NCI-H748 (cell line): Measurements from ENCODE around the gene NAP1L4.

Experiments
- DNase-seq: peaks from one replicate; lab custom pipeline; 2025; ENCODE audit not compliant: unreplicated experiment; lab: John Stamatoyannopoulos, UW

Gene NAP1L4

GRCh38 chr11:2961080-2961479, 31.0 kb downstream of the NAP1L4 start:
- no peak for DNase-seq

DNA sequence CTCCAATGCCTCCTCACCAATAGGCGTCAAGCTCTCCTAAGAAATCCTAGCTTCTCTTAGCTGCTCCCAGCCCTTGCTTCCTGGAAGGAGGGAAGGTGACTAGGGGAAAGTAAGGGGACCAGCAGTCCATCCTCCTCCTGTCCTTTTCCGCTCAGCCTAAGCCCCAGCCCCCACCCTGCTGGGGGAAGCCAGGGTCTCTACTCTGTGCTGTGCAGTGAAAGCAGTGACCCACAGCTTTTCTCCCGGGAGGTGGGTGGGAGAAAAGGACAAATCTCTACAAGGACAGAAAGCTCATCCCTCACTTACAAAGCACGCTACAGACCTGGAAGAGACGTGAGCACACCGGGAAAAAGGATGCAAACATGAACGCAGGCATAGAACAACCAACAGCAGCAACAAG, 32.0 kb downstream of the NAP1L4 start:
- DNase-seq = no peak

- no peak for DNase-seq
These were observed 33.9 kb downstream of the NAP1L4 start for GRCh38 chr11:2958251-2958650.

DNA sequence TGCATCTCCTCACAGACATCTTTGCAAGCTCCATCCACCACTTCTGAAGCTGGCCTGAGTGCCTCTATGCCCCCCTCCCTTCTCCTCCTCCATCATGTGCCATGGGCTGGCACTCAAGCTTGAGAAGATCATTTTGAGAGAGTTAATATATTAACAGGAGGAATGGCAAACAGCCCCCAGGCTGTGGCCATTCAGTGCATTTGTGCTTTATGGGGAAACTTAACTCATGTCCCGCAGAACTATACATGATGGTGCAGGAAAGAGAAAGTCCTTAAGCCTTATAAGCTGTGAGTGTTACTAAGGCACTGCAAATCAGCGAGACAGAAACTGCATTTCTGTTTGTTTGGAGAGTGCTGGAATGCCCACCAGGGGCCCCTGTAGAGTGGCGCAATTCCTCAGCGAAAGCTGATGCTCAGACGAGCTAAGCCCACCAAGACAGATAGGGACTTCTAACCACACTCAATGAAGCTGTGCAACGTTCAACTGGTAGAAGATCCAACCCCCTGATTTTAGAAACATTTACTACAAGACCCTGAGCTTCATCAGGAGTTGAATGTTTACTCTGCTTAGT, 36.1 kb downstream of the NAP1L4 start:
- DNase-seq = no peak

DNA sequence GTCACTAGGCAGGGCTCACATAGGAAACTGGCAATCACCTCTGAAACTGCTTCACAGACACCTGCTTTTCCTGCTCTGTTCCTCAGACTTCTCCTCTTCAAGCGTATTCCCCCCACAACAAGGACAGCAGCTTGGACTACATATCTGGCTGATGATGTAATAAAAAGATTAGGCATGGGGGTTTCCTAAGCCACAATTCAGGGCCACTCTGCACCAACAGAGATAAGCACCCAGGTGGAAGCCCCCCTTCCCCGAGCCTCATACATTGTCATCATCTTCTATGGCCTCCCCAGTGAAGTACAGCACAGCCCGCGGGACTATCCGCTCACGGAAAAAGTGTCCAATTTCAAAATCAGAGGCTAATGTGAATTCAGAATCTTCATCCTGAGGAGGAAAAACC, 37.9 kb downstream of the NAP1L4 start:
- DNase-seq = no peak

DNA sequence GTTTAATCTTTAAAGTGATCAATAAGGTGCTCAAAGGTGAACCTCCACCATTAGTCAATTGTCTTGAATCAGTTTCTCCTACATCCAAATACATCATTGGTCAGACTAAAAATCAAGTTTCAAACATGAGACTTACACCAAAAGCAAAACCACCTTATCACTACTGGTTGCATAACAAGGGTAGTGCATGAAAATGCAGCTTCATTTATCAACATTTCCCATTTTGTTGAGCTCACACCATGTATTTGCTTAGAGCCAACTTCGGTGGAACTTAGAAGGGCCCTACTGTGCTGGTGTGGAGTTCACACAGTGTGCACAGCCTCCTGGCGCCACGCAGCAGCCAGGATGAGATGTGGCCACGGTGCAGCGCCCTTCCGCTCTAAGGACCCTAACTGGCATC, 39.8 kb downstream of the NAP1L4 start:
- no peak for DNase-seq

DNA sequence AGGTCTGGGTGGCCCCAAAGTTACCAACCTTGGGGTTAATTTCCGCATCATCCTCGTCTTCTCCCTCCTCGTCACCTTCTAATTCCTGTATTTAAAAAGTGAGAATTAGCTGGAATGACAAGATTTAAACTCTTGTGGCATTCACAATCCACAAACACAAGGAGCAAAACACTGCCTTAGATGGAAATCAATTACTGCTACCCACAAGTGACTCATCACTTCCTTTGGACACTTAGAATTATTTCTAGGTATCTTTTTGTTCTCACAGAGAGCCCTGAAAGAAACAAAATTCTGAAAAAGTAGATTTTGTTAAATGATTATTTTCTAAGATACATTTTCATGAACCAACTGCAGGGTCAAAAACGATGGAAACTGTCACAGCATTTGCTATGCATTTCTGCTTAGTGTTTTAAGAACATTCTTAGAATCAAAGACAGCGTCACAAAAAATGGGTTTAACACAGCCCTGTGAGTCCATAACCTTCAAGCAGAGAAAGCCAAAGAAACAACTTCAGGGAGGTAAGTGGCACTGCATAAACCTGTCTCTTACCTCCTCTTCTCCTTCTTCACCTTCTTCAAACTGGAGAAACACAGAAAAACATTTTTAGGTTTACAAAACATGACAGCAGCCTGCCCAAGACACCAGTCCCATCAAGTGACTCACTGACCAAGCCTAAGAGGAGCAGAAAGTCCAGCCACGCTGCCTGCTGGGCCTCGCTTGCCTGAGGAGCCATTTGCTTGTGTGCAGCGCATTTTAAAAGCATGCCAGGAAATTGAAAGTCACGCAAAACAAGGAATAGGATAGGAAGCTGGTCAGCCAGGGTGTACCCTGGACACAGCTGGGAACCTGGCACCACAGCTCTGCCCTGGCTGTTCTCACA, 40.7 kb downstream of the NAP1L4 start:
- no peak for DNase-seq

GRCh38 chr11:2950825-2951224, 41.3 kb downstream of the NAP1L4 start:
- DNase-seq = no peak

DNA sequence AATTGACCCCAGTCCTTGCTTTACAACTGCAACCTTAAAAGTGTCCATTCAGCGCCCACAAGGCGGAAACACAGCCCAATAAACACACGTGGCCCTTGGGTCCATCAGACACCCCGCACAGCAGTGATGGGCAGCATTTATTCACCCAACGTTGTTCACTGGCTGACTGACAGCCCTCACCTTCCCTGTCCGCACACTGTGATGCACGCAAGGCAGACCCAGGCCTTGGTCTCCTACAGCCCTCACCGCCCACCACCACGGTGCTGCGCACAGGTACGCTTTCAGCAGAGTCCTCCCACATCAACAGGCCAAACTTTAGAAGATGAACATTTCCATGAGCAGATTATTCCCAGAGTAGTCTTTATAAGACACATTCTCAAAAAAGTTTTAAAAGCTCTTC, 42.2 kb downstream of the NAP1L4 start:
- no peak for DNase-seq

- no peak for DNase-seq
These were observed 44.4 kb downstream of the NAP1L4 start for GRCh38 chr11:2947744-2948143.

GRCh38 chr11:2945757-2946287, 46.3 kb downstream of the NAP1L4 start:
- DNase-seq = no peak

- no peak for DNase-seq
These were observed 46.9 kb downstream of the NAP1L4 start for GRCh38 chr11:2945031-2945756.

DNA sequence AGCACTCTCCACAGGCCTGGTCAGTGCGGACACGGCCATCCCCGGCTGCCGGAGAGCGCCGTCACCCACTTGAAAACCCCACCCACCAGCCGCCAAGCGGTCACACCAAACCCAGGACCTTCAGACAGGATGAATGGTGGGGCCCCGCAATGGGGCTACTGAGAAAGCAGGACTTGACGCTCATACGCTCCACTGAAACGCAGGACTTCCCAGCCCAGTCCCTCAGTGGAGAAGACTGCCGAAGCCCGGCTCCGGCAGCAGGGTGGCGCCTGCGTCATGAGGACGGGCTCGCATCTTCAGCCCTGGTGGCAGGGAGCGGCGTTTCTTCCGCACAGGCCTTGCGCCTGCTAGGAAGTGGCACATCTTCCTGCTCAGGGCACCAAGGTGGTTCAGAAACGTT, 47.6 kb downstream of the NAP1L4 start:
- no peak for DNase-seq

DNA sequence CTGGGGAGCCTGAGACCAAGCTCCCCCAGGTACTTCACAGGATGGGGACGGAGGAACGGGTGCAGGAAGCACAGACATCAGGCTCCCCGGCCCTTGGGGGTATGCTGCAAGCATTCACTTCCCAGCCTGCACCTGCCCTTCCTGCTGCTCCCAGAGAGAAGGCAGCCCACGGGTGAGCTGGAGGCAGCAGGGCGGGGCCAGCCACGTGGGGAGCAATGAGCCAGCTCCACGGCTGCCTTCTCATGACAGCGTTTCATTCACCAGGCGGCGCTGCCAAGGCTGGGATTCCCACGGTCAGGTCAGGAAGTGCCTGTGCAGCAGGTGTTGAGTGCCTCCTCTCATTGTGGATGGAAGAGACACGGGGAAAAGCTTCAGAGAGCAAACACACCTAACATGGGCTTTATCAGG, 48.4 kb downstream of the NAP1L4 start:
- DNase-seq = peak; percentile 25

- no peak for DNase-seq
These were observed 49.0 kb downstream of the NAP1L4 start for GRCh38 chr11:2942872-2943710.

GRCh38 chr11:2942447-2942846, 49.7 kb downstream of the NAP1L4 start:
- DNase-seq = no peak

DNA sequence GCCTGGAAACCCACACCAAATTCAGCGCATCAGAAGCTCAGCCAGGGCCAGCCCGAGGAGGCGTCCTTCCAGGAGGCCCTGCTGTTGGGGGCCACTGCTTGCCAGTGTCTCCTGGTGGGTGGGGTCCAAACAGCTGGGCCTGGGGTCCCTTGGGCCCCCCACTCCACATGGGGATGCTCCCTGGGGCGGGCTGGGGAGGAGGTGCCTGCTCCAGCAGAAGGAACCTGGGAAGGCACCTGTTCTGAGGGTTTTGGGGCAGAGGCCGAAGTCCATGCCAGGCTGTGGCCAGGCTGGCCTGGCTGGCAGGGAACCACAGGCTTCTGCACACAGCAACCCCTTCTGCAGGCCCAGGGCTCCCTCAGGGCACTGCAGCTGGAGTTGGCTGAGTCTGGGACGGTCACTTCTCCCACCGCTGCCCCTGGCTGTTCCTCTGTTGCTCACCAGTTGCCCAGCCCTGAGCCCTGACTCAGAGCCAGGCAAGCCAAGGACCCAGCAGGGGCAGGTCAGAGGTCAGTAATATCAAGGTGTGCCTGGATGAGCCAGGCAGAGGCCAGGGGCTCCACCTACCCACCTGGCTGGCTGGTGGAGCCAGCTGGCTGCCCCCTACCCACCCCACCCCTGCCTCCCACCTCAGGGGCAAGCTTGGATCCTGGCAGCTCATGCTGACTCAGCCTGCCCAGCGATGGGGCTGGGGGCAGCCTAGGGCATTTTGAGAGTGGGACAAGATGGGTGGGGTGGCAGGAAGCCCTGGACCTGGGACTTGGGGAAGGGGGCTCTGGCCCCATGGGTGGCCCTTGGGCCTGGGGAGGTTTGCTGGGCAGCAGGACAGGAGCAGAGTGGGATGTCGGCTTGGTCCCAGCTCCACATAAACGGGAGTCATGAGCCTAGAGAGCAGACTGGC, 51.0 kb downstream of the NAP1L4 start:
- peak; percentile 16 for DNase-seq

GRCh38 chr11:2940147-2940920, 51.8 kb downstream of the NAP1L4 start:
- DNase-seq = peak; percentile 26
